Progenitor cell of endocrine pancreas (in vitro differentiated cells): Measurements from ENCODE around the gene GNG4. TPM values are rescaled to one million over a fixed set of nuclear protein-coding genes. Genes with fewer than 3 reads are reported as not detected.

ENCODE experiments used
- DNase-seq: peaks from one replicate; pipeline ENCODE4 v3.0.0; 2021; ENCODE audit warnings: low spot score; ENCODE audit not compliant: unreplicated experiment
- H3K27ac Mint-ChIP-seq: 2 replicates; pipeline ENCODE4 v1.8.0; 2021; ENCODE audit warnings: mild to moderate bottlenecking, moderate library complexity, mixed read lengths
- H3K27me3 Mint-ChIP-seq: 2 replicates; pipeline ENCODE4 v1.8.0; 2021; ENCODE audit warnings: mixed read lengths
- H3K36me3 Mint-ChIP-seq: 2 replicates; pipeline ENCODE4 v1.8.0; 2022; ENCODE audit warnings: mixed read lengths; ENCODE audit not compliant: insufficient read depth
- H3K4me1 Mint-ChIP-seq: 2 replicates; pipeline ENCODE4 v1.8.0; 2021; ENCODE audit warnings: low read depth, mixed read lengths
- H3K4me3 Mint-ChIP-seq: 2 replicates; pipeline ENCODE4 v1.8.0; 2021; ENCODE audit warnings: low read depth, mild to moderate bottlenecking, moderate library complexity, mixed read lengths
- H3K9me3 Mint-ChIP-seq: 2 replicates; pipeline ENCODE4 v1.8.0; 2021; ENCODE audit warnings: low read depth, mixed read lengths
- total RNA-seq: library from RNA; stranded (reverse); gene quantifications from 2 replicates; pipeline ENCODE4 v1.2.1, GENCODE V29; 2021
- TF ChIP-seq, protein P1 (sequence below): fragments of 200-600 bp; sonication (generic); IDR thresholded peaks from one replicate; pipeline ENCODE4 v1.5.0; 2021; ENCODE audit warnings: antibody characterized with exemption, mild to moderate bottlenecking; ENCODE audit not compliant: unreplicated experiment

The GNG4 gene
- total RNA-seq, 1 donor from 2014 or later, result 26.7 TPM

DNA sequence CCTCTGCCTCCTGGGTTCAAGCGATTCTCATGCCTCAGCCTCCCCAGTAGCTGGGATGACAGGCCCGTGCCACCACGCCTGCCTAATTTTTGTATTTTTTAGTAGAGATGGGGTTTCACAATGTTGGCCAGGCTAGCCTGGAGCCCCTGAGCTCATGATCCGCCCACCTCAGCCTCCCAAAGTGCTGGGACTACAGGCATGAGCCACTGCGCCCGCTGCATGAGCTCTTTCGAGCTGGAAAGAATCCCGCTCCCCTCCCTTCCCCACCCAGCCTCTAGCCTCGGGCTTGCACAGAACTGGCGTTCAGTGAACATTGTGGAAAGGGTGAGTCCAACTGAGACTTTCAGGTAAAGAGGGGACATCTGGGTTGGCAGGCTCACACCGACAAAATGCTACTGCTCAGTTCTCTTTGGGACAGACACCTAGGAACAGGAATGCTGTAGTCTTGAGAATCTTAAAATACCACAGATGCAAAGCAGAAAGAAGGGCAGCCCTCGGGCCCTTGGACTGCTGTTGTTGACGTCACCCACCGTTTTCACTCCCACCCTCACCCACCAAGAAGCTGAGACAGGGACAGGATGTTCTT lies 9.7 kb upstream of the GNG4 start:
- Mint-ChIP-seq H3K36me3 (no peaks in the 10 kb centered on the region), H3K27me3 (peaks cover 8% of the 10 kb centered on the region), H3K27ac (no peak overlapping the region), H3K9me3 (no peaks in the 10 kb centered on the region), H3K4me3 (no peak overlapping the region), H3K4me1 (peaks cover 10% of the 10 kb centered on the region)
- TF ChIP-seq, protein P1, sequence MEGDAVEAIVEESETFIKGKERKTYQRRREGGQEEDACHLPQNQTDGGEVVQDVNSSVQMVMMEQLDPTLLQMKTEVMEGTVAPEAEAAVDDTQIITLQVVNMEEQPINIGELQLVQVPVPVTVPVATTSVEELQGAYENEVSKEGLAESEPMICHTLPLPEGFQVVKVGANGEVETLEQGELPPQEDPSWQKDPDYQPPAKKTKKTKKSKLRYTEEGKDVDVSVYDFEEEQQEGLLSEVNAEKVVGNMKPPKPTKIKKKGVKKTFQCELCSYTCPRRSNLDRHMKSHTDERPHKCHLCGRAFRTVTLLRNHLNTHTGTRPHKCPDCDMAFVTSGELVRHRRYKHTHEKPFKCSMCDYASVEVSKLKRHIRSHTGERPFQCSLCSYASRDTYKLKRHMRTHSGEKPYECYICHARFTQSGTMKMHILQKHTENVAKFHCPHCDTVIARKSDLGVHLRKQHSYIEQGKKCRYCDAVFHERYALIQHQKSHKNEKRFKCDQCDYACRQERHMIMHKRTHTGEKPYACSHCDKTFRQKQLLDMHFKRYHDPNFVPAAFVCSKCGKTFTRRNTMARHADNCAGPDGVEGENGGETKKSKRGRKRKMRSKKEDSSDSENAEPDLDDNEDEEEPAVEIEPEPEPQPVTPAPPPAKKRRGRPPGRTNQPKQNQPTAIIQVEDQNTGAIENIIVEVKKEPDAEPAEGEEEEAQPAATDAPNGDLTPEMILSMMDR, result no peak
- DNase-seq, result no peak

DNA sequence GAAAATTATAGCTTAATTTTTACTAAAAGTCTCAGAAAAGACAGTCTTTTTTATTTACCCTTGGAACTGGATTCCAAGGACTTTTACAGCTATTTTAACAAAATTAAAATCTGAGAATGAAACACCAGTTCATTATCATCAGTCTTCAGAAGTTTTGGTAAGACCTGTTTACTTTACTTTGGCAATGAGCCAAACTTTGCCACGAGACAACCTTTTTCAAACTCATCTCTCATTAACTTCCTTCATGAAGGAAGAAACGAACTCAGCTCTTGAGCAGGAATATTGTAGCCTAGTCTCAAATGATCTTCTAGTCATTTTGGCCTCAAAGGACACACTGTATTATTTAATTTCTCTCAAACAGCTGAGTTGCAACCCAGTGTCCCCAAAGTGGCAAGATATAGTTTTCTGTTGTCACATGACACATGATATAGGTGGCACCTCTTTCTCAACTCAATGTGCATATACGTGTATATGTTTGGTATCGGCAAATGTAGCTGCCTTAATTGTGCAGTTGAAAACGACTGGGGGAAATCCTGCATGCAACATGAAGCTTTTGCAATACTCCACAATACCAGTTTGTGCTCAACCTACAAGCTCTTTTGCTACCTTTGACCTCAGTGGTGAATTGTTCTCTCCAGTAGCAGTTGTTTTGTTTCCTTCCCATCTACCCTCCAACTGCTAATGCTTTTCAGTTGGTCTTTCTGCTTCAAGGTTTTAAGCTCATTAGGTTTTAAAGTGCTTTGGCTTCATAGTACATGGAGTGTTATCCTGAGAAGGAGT lies 8.4 kb upstream of the GNG4 start:
- Mint-ChIP-seq H3K4me1 (peaks cover 10% of the 10 kb centered on the region), H3K4me3 (no peak overlapping the region), H3K27me3 (peaks cover 18% of the 10 kb centered on the region), H3K9me3 (no peaks in the 10 kb centered on the region), H3K27ac (no peak overlapping the region), H3K36me3 (no peaks in the 10 kb centered on the region)
- no peak for DNase-seq
- TF ChIP-seq, protein P1, result no peak

DNA sequence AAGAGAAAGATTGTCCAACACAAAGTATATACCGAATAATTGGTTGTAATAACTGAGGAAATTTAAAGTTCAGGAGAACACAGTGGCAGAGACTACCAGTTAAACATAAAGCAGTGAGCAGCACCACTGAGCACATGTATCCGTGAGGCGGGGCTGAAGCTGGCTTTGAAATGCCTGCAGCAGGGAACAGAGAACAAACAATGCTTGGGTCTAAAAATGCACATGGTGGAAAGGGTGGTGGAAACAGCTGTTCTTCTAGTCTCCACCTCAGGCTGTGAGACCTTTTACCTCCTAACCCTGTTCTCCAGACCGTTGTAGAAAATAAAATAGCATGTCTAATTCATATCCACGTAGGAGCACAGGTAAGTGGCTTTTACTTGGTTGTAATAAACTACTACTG lies 7.7 kb upstream of the GNG4 start:
- peaks cover 24% of the 10 kb centered on the region for H3K27me3 Mint-ChIP-seq
- no peak overlapping the region for H3K27ac Mint-ChIP-seq
- no peak for DNase-seq
- no peak overlapping the region for H3K4me3 Mint-ChIP-seq
- no peaks in the 10 kb centered on the region for H3K36me3 Mint-ChIP-seq
- H3K4me1 Mint-ChIP-seq, result peaks cover 10% of the 10 kb centered on the region
- no peaks in the 10 kb centered on the region for H3K9me3 Mint-ChIP-seq
- TF ChIP-seq, protein P1, result no peak

DNA sequence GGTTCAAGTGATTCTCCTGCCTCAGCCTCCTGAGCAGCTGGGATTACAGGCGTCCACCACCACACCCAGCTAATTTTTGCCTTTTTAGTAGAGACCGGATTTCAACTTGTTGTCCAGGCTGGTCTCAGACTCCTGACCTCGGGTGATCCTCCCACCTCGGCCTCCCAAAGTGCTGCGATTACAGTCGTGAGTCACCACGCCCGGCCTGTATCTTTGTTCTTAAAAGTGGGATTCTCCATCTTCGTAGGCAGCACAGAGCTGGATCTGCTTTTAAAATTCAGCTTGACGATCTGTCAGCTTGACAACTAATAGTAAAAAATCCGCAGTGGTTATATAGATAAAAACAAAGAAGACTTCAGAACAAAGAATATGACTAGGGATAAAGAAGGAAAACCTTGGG lies 2.8 kb upstream of the GNG4 start:
- H3K4me3 Mint-ChIP-seq, result no peak overlapping the region
- no peaks in the 10 kb centered on the region for H3K9me3 Mint-ChIP-seq
- H3K36me3 Mint-ChIP-seq, result no peaks in the 10 kb centered on the region
- TF ChIP-seq, protein P1, result no peak
- DNase-seq, result no peak
- H3K4me1 Mint-ChIP-seq, result peaks cover 22% of the 10 kb centered on the region
- H3K27me3 Mint-ChIP-seq, result peaks cover 54% of the 10 kb centered on the region
- no peak overlapping the region for H3K27ac Mint-ChIP-seq

DNA sequence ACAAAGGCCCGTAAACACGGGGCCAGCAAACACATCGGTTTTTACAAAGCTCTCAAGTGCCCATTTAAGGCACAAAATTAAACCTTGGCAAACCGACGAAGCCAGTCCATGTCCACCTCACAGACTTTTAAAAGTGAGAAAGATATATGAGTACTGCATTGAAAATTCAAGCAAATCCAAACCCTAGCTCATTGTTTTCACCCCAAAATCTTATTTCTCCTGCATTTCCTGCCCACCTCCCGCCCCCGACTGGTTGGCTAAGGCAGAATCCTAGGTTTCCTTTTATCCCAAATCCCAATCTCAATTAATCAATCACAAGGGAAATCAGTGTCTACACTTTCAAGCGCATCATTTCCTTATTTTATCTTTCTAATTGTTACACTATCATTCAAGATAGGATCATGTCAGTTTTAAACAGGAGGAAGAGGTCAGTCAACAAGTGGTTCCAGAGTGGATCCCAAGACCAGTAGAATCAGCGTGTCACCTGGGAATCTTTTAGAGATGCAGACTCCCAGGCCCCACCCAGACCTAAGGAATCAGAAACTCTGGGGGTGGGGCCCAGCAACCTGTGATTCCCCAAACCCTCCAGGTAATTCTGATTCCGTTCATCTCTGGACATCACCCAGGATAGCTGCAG lies 1.7 kb upstream of the GNG4 start:
- H3K36me3 Mint-ChIP-seq, result no peaks in the 10 kb centered on the region
- no peaks in the 10 kb centered on the region for H3K9me3 Mint-ChIP-seq
- peaks cover 15% of the 10 kb centered on the region for H3K4me1 Mint-ChIP-seq
- peak overlapping the region; percentile 81 for H3K4me3 Mint-ChIP-seq
- peaks cover 62% of the 10 kb centered on the region for H3K27me3 Mint-ChIP-seq
- no peak for DNase-seq
- peak overlapping the region; percentile 87 for H3K27ac Mint-ChIP-seq
- TF ChIP-seq, protein P1, result no peak
